ENCODE results near the gene CCNQ.
A peak's percentile ranks its signal among the peaks of the same experiment; 100 is the strongest.

Gene CCNQ

GRCh38 chrX:153641627-153642026 lies 42.7 kb upstream of the CCNQ start:
- H3K4me1 ChIP-seq (ENCODE audit: insufficient read depth, low read length), result no peaks in the 10 kb centered on the region
- 1% methylated on average over 8 of the region's 8 CpGs for WGBS
- no peak overlapping the region for H3K27ac ChIP-seq (ENCODE audit: low read depth, low read length)
- H3K27me3 ChIP-seq (ENCODE audit: insufficient read depth, low read length), result peaks cover 68% of the 10 kb centered on the region
- H3K9ac ChIP-seq (ENCODE audit: low read depth, low read length), result no peak overlapping the region
- no peaks in the 10 kb centered on the region for H3K36me3 ChIP-seq (ENCODE audit: insufficient read depth, low read length)
- peak overlapping the region; percentile 38 for H3K4me3 ChIP-seq (ENCODE audit: low read length)
- no peaks in the 10 kb centered on the region for H3K9me3 ChIP-seq (ENCODE audit: insufficient read depth, low read depth, low read length)

- H3K9ac ChIP-seq (ENCODE audit: low read depth, low read length), result no peak overlapping the region
- no peak overlapping the region for H3K4me3 ChIP-seq (ENCODE audit: low read length)
- no peaks in the 10 kb centered on the region for H3K9me3 ChIP-seq (ENCODE audit: insufficient read depth, low read depth, low read length)
- H3K36me3 ChIP-seq (ENCODE audit: insufficient read depth, low read length), result no peaks in the 10 kb centered on the region
- 40% methylated on average over 26 of the region's 26 CpGs for WGBS
- H3K27me3 ChIP-seq (ENCODE audit: insufficient read depth, low read length), result peaks cover 62% of the 10 kb centered on the region
- no peak overlapping the region for H3K27ac ChIP-seq (ENCODE audit: low read depth, low read length)
- no peaks in the 10 kb centered on the region for H3K4me1 ChIP-seq (ENCODE audit: insufficient read depth, low read length)
These were observed 42.0 kb upstream of the CCNQ start for GRCh38 chrX:153640736-153641575.

- no peaks in the 10 kb centered on the region for H3K4me1 ChIP-seq (ENCODE audit: insufficient read depth, low read length)
- no peaks in the 10 kb centered on the region for H3K36me3 ChIP-seq (ENCODE audit: insufficient read depth, low read length)
- no peak overlapping the region for H3K9ac ChIP-seq (ENCODE audit: low read depth, low read length)
- no peak overlapping the region for H3K4me3 ChIP-seq (ENCODE audit: low read length)
- 88% methylated on average over 23 of the region's 23 CpGs for WGBS
- H3K27ac ChIP-seq (ENCODE audit: low read depth, low read length), result no peak overlapping the region
- peaks cover 54% of the 10 kb centered on the region for H3K27me3 ChIP-seq (ENCODE audit: insufficient read depth, low read length)
- H3K9me3 ChIP-seq (ENCODE audit: insufficient read depth, low read depth, low read length), result no peaks in the 10 kb centered on the region
These were observed 41.2 kb upstream of the CCNQ start for GRCh38 chrX:153640045-153640686.

GRCh38 chrX:153639177-153640044 lies 40.5 kb upstream of the CCNQ start:
- Histone ChIP-seq H3K27ac (ENCODE audit: low read depth, low read length) (no peak overlapping the region), H3K36me3 (ENCODE audit: insufficient read depth, low read length) (no peaks in the 10 kb centered on the region), H3K4me3 (ENCODE audit: low read length) (no peak overlapping the region), H3K4me1 (ENCODE audit: insufficient read depth, low read length) (no peaks in the 10 kb centered on the region), H3K9me3 (ENCODE audit: insufficient read depth, low read depth, low read length) (no peaks in the 10 kb centered on the region), H3K27me3 (ENCODE audit: insufficient read depth, low read length) (peaks cover 46% of the 10 kb centered on the region), H3K9ac (ENCODE audit: low read depth, low read length) (no peak overlapping the region)
- 88% methylated on average over 28 of the region's 28 CpGs for WGBS

- Histone ChIP-seq H3K9me3 (ENCODE audit: insufficient read depth, low read depth, low read length) (no peaks in the 10 kb centered on the region), H3K36me3 (ENCODE audit: insufficient read depth, low read length) (no peaks in the 10 kb centered on the region), H3K27me3 (ENCODE audit: insufficient read depth, low read length) (peaks cover 40% of the 10 kb centered on the region), H3K4me3 (ENCODE audit: low read length) (no peak overlapping the region), H3K9ac (ENCODE audit: low read depth, low read length) (no peak overlapping the region), H3K27ac (ENCODE audit: low read depth, low read length) (no peak overlapping the region), H3K4me1 (ENCODE audit: insufficient read depth, low read length) (no peaks in the 10 kb centered on the region)
- WGBS, result 86% methylated on average over 20 of the region's 20 CpGs
These were observed 39.7 kb upstream of the CCNQ start for GRCh38 chrX:153638436-153639176.

GRCh38 chrX:153638041-153638371 lies 39.1 kb upstream of the CCNQ start:
- no peak overlapping the region for H3K4me3 ChIP-seq (ENCODE audit: low read length)
- H3K9me3 ChIP-seq (ENCODE audit: insufficient read depth, low read depth, low read length), result no peaks in the 10 kb centered on the region
- H3K27ac ChIP-seq (ENCODE audit: low read depth, low read length), result no peak overlapping the region
- H3K9ac ChIP-seq (ENCODE audit: low read depth, low read length), result no peak overlapping the region
- peaks cover 34% of the 10 kb centered on the region for H3K27me3 ChIP-seq (ENCODE audit: insufficient read depth, low read length)
- H3K4me1 ChIP-seq (ENCODE audit: insufficient read depth, low read length), result no peaks in the 10 kb centered on the region
- no peaks in the 10 kb centered on the region for H3K36me3 ChIP-seq (ENCODE audit: insufficient read depth, low read length)
- 91% methylated on average over 6 of the region's 6 CpGs for WGBS

- Histone ChIP-seq H3K27me3 (ENCODE audit: insufficient read depth, low read length) (peaks cover 28% of the 10 kb centered on the region), H3K27ac (ENCODE audit: low read depth, low read length) (no peak overlapping the region), H3K4me1 (ENCODE audit: insufficient read depth, low read length) (no peaks in the 10 kb centered on the region), H3K9me3 (ENCODE audit: insufficient read depth, low read depth, low read length) (no peaks in the 10 kb centered on the region), H3K4me3 (ENCODE audit: low read length) (no peak overlapping the region), H3K36me3 (ENCODE audit: insufficient read depth, low read length) (no peaks in the 10 kb centered on the region), H3K9ac (ENCODE audit: low read depth, low read length) (no peak overlapping the region)
- WGBS, result 91% methylated on average over 24 of the region's 27 CpGs
These were observed 38.4 kb upstream of the CCNQ start for GRCh38 chrX:153637121-153638040.

- H3K9ac ChIP-seq (ENCODE audit: low read depth, low read length), result no peak overlapping the region
- peaks cover 23% of the 10 kb centered on the region for H3K27me3 ChIP-seq (ENCODE audit: insufficient read depth, low read length)
- 67% methylated on average over 5 of the region's 5 CpGs for WGBS
- H3K4me3 ChIP-seq (ENCODE audit: low read length), result no peak overlapping the region
- no peak overlapping the region for H3K27ac ChIP-seq (ENCODE audit: low read depth, low read length)
- no peaks in the 10 kb centered on the region for H3K36me3 ChIP-seq (ENCODE audit: insufficient read depth, low read length)
- H3K4me1 ChIP-seq (ENCODE audit: insufficient read depth, low read length), result no peaks in the 10 kb centered on the region
- H3K9me3 ChIP-seq (ENCODE audit: insufficient read depth, low read depth, low read length), result no peaks in the 10 kb centered on the region
These were observed 37.8 kb upstream of the CCNQ start for GRCh38 chrX:153636716-153637115.

- Histone ChIP-seq H3K9ac (ENCODE audit: low read depth, low read length) (no peak overlapping the region), H3K4me1 (ENCODE audit: insufficient read depth, low read length) (no peaks in the 10 kb centered on the region), H3K36me3 (ENCODE audit: insufficient read depth, low read length) (no peaks in the 10 kb centered on the region), H3K27ac (ENCODE audit: low read depth, low read length) (no peak overlapping the region), H3K9me3 (ENCODE audit: insufficient read depth, low read depth, low read length) (no peaks in the 10 kb centered on the region), H3K4me3 (ENCODE audit: low read length) (no peak overlapping the region), H3K27me3 (ENCODE audit: insufficient read depth, low read length) (peaks cover 16% of the 10 kb centered on the region)
- WGBS, result 74% methylated on average over 21 of the region's 21 CpGs
These were observed 37.1 kb upstream of the CCNQ start for GRCh38 chrX:153635788-153636668.
